H9 (cell line): ENCODE measurements around the gene KLHDC7B. TPM values are rescaled to one million over a fixed set of nuclear protein-coding genes. Genes with fewer than 3 reads are reported as not detected.

Experiments used
- DNase-seq: peaks from one replicate; pipeline ENCODE4 v3.0.0-alpha.2; 2017
- H2AFZ ChIP-seq: one replicate; pipeline ENCODE4 v1.6.1; 2013; ENCODE audit warnings: mild to moderate bottlenecking, low read length, control low read depth, moderate library complexity
- H2AK5ac ChIP-seq: 2 replicates; pipeline ENCODE4 v1.6.1; 2013; ENCODE audit warnings: low read length, control low read depth, mixed read lengths; ENCODE audit not compliant: insufficient read length
- H2BK120ac ChIP-seq: one replicate; pipeline ENCODE4 v1.6.1; 2013; ENCODE audit warnings: low read depth, mild to moderate bottlenecking, low read length, control low read depth, inconsistent platforms; ENCODE audit not compliant: poor library complexity, severe bottlenecking
- H2BK12ac ChIP-seq: 2 replicates; pipeline ENCODE4 v1.6.1; 2013; ENCODE audit warnings: low read length, control low read depth, mixed read lengths, low read depth; ENCODE audit not compliant: insufficient read length
- H2BK15ac ChIP-seq: 2 replicates; pipeline ENCODE4 v1.6.1; 2013; ENCODE audit warnings: low read depth, low read length, control low read depth
- H2BK20ac ChIP-seq: one replicate; pipeline ENCODE4 v1.6.1; 2013; ENCODE audit warnings: low read depth, mild to moderate bottlenecking, low read length, control low read depth, inconsistent platforms; ENCODE audit not compliant: poor library complexity, severe bottlenecking
- H2BK5ac ChIP-seq: 2 replicates; pipeline ENCODE4 v1.6.1; 2013; ENCODE audit warnings: low read length, control low read depth, mixed read lengths; ENCODE audit not compliant: insufficient read length
- H3K14ac ChIP-seq: 2 replicates; pipeline ENCODE4 v1.6.1; 2013; ENCODE audit warnings: low read length, control low read depth; ENCODE audit not compliant: insufficient read depth
- H3K18ac ChIP-seq: 2 replicates; pipeline ENCODE4 v1.6.1; 2013; ENCODE audit warnings: low read depth, mild to moderate bottlenecking, mixed read lengths, low read length, control low read depth; ENCODE audit not compliant: insufficient read length
- H3K23ac ChIP-seq: 2 replicates; pipeline ENCODE4 v1.6.1; 2013; ENCODE audit warnings: low read length, control low read depth, mixed read lengths, low read depth; ENCODE audit not compliant: insufficient read length
- H3K23me2 ChIP-seq: 2 replicates; pipeline ENCODE4 v1.6.1; 2013; ENCODE audit warnings: low read depth, mild to moderate bottlenecking, mixed read lengths, low read length, control low read depth; ENCODE audit not compliant: insufficient read length, poor library complexity, severe bottlenecking
- H3K27ac ChIP-seq: 2 replicates; pipeline ENCODE4 v1.5.1; 2013; ENCODE audit warnings: low read length, control low read depth, mixed read lengths, low read depth; ENCODE audit not compliant: insufficient read length
- H3K27me3 ChIP-seq: 2 replicates; pipeline ENCODE4 v1.6.1; 2013; ENCODE audit warnings: low read length, control low read depth, inconsistent platforms; ENCODE audit not compliant: insufficient read depth
- H3K4ac ChIP-seq: 2 replicates; pipeline ENCODE4 v1.6.1; 2013; ENCODE audit warnings: low read depth, mild to moderate bottlenecking, control low read depth, inconsistent platforms, low read length, moderate library complexity
- H3K4me1 ChIP-seq: 2 replicates; pipeline ENCODE4 v1.6.1; 2013; ENCODE audit warnings: low read length, control low read depth, inconsistent platforms; ENCODE audit not compliant: insufficient read depth
- H3K4me2 ChIP-seq: 2 replicates; pipeline ENCODE4 v1.6.1; 2013; ENCODE audit warnings: low read length, control low read depth, mixed read lengths; ENCODE audit not compliant: insufficient read length, insufficient read depth
- H3K56ac ChIP-seq: 2 replicates; pipeline ENCODE4 v1.6.1; 2013; ENCODE audit warnings: low read depth, mild to moderate bottlenecking, mixed read lengths, low read length, control low read depth; ENCODE audit not compliant: insufficient read length
- H3K79me1 ChIP-seq: 2 replicates; pipeline ENCODE4 v1.6.1; 2013; ENCODE audit warnings: low read depth, mild to moderate bottlenecking, moderate library complexity, low read length, control low read depth, inconsistent platforms; ENCODE audit not compliant: insufficient read depth, poor library complexity, severe bottlenecking
- H3K79me2 ChIP-seq: 2 replicates; pipeline ENCODE4 v1.6.1; 2013; ENCODE audit warnings: low read length, control low read depth, inconsistent platforms; ENCODE audit not compliant: insufficient read depth
- H3K9ac ChIP-seq: 2 replicates; pipeline ENCODE4 v1.6.1; 2013; ENCODE audit warnings: low read length, control low read depth, mixed read lengths; ENCODE audit not compliant: insufficient read length; ENCODE audit errors: extremely low read depth
- H3K9me3 ChIP-seq: one replicate; pipeline ENCODE4 v1.6.1; 2013; ENCODE audit warnings: low read depth, low read length, inconsistent platforms; ENCODE audit not compliant: control insufficient read depth
- H3T11ph ChIP-seq: one replicate; pipeline ENCODE4 v1.6.1; 2013; ENCODE audit warnings: mild to moderate bottlenecking, low read length, control low read depth, inconsistent platforms
- H4K20me1 ChIP-seq: one replicate; pipeline ENCODE4 v1.6.1; 2013; ENCODE audit not compliant: control insufficient read depth, insufficient read length, insufficient read depth
- H4K5ac ChIP-seq: 2 replicates; pipeline ENCODE4 v1.6.1; 2013; ENCODE audit warnings: low read depth, mild to moderate bottlenecking, mixed read lengths, low read length, control low read depth; ENCODE audit not compliant: insufficient read length
- H4K8ac ChIP-seq: replicated peaks from 2 replicates; pipeline ENCODE4 v1.6.1; 2013; ENCODE audit warnings: low read length, control low read depth, mixed read lengths, low read depth; ENCODE audit not compliant: insufficient read length
- H4K91ac ChIP-seq: 2 replicates; pipeline ENCODE4 v1.6.1; 2013; ENCODE audit warnings: low read depth, mild to moderate bottlenecking, moderate library complexity, mixed read lengths, low read length, control low read depth; ENCODE audit not compliant: insufficient read length
- H3K27ac Mint-ChIP-seq, 3 experiments: 2 replicates in 2 of 3; 3 replicates in 1 of 3; pipeline ENCODE4 v1.8.0; 2020 to 2021; ENCODE audit warnings: mixed read lengths in 3 of 3, mild to moderate bottlenecking in 1 of 3, moderate library complexity in 1 of 3
- H3K27me3 Mint-ChIP-seq: 2 replicates; pipeline ENCODE4 v1.8.0; 2021; ENCODE audit warnings: low read depth, mild to moderate bottlenecking, moderate library complexity, mixed read lengths
- H3K36me3 Mint-ChIP-seq, 3 experiments: 2 replicates in 2 of 3; 3 replicates in 1 of 3; pipeline ENCODE4 v1.8.0; 2020 to 2021; ENCODE audit warnings: low read depth in 3 of 3, mixed read lengths in 3 of 3; ENCODE audit not compliant: insufficient read depth in 1 of 3
- H3K4me1 Mint-ChIP-seq, 2 experiments: 2 replicates each; pipeline ENCODE4 v1.8.0; 2020; ENCODE audit warnings: mixed read lengths in 2 of 2
- H3K4me3 Mint-ChIP-seq, 2 experiments: 2 replicates in 1 of 2; 3 replicates in 1 of 2; pipeline ENCODE4 v1.8.0; 2020 to 2021; ENCODE audit warnings: mild to moderate bottlenecking in 2 of 2, mixed read lengths in 2 of 2, moderate library complexity in 1 of 2
- H3K9me3 Mint-ChIP-seq, 2 experiments: 2 replicates in 1 of 2; 3 replicates in 1 of 2; pipeline ENCODE4 v1.8.0; 2020; ENCODE audit warnings: mild to moderate bottlenecking in 2 of 2, mixed read lengths in 2 of 2, moderate library complexity in 1 of 2
- CTCF ChIP-seq: fragments of 200-600 bp; sonication (generic); conservative IDR thresholded peaks from 3 replicates; pipeline ENCODE4 v1.8.0; 2021; ENCODE audit warnings: antibody characterized with exemption, mild to moderate bottlenecking
- WGBS: extraction: QIAGEN DNeasy Blood & Tissue Kit; methylation state at CpG from one replicate; pipeline ENCODE4 v1.1.7; 2013; ENCODE audit warnings: missing lambda C conversion rate, low lambda C conversion rate, mixed read lengths; ENCODE audit not compliant: insufficient read length; ENCODE audit errors: extremely low coverage; 5-methylcytosine and 5-hydroxymethylcytosine counted together
- total RNA-seq: library from RNA; stranded (reverse); gene quantifications from 2 replicates; pipeline ENCODE4 v1.2.1, GENCODE V29; 2021

The KLHDC7B gene
- total RNA-seq, 1 experiment from 2014 or later: not detected

- Histone ChIP-seq H3T11ph (no peak overlapping the region), H2BK20ac (no peak overlapping the region), H2BK15ac (no peak overlapping the region), H4K91ac (no peak overlapping the region), H2AK5ac (no peak overlapping the region), H3K56ac (no peak overlapping the region), H3K23me2 (no peaks in the 10 kb centered on the region), H3K79me1 (no peaks in the 10 kb centered on the region), H4K8ac (no peak overlapping the region), H3K79me2 (no peaks in the 10 kb centered on the region), H2AFZ (no peak overlapping the region), H3K27ac (no peak overlapping the region), H3K9me3 (no peaks in the 10 kb centered on the region), H4K20me1 (no peaks in the 10 kb centered on the region), H3K9ac (no peak overlapping the region), H3K4ac (no peak overlapping the region), H3K14ac (no peak overlapping the region), H3K27me3 (no peaks in the 10 kb centered on the region), H2BK5ac (no peak overlapping the region), H2BK12ac (no peak overlapping the region), H4K5ac (no peak overlapping the region), H3K18ac (no peak overlapping the region), H3K4me1 (no peaks in the 10 kb centered on the region), H2BK120ac (no peak overlapping the region), H3K4me2 (no peak overlapping the region), H3K23ac (no peak overlapping the region)
- TF ChIP-seq CTCF: no peak
- no peaks in the 10 kb centered on the region for H3K4me1 Mint-ChIP-seq
- no peak overlapping the region for H3K27ac Mint-ChIP-seq
- WGBS: no CpG with 5 or more reads among the region's 13 CpGs
- H3K9me3 Mint-ChIP-seq: no peaks in the 10 kb centered on the region
- no peak overlapping the region for H3K4me3 Mint-ChIP-seq
- no peak for DNase-seq
- no peaks in the 10 kb centered on the region; the same call in none of the 2 replicates for H3K27me3 Mint-ChIP-seq
- H3K36me3 Mint-ChIP-seq: peaks cover 13 to 64% (median 57%) of the 10 kb centered on the region in 3 experiments; a peak in 6 of 7 replicates
Observed at GRCh38 chr22:50569896-50570535, 24.3 kb downstream of the KLHDC7B start.
